HG03520 (cell line): ENCODE data around the gene TRPM1.

ENCODE experiments used
- ATAC-seq: cut with Tn5 transposase; IDR thresholded peaks from one replicate; pipeline ENCODE4 v1.9.1; 2021; ENCODE audit warnings: mild to moderate bottlenecking, moderate library complexity; ENCODE audit not compliant: unreplicated experiment

The TRPM1 gene

GRCh38 chr15:31101262-31102038, at the start of gene TRPM1:
TSS of gene TRPM1 (minus strand) at chr15:31101725. CDS start at chr15:31081355, 20,370 bp downstream.
- no peak for ATAC-seq

GRCh38 chr15:31150732-31151231, 49.3 kb upstream of the TRPM1 start:
- no peak for ATAC-seq

DNA sequence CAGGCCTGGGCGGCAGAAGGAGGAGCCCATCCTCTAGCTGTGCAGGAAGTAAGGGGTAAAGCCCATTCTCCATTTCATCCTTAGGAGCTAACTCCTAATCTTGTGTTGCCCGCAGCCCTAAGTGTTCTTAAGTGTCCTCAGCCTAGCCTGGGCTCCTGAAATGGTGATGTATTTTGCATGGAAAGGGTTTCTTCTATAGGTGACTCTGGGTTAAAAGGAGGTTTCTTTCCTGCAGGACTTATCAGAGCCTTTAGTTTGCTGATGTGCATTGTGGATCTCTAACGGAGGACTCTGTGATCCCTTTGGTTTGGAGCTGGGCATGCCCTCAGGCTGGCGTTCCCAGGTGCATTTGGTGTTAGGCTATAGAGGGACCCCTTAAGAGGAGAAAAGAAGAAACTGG, 48.5 kb upstream of the TRPM1 start:
- ATAC-seq = no peak

DNA sequence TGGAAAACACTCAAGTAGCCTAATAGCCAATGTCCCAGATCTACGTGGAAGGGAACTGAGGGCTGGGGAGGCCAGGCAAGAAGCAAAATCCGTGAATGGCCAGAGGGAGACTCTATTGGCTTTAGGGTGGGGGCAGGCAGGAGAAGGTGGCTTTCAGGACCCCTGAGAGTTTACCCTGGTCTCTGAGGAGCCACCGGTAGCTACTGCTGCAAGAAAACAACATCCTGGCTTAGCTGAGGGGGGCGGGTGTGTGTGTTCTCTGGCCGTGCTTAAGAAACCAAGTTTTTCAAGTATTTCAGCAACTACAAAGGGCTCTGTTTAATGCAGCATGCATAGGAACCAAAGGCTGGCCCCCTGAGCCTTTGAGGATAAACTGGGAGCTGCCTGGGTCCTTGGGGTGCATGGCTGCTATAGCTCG, 47.6 kb upstream of the TRPM1 start:
- ATAC-seq = no peak

DNA sequence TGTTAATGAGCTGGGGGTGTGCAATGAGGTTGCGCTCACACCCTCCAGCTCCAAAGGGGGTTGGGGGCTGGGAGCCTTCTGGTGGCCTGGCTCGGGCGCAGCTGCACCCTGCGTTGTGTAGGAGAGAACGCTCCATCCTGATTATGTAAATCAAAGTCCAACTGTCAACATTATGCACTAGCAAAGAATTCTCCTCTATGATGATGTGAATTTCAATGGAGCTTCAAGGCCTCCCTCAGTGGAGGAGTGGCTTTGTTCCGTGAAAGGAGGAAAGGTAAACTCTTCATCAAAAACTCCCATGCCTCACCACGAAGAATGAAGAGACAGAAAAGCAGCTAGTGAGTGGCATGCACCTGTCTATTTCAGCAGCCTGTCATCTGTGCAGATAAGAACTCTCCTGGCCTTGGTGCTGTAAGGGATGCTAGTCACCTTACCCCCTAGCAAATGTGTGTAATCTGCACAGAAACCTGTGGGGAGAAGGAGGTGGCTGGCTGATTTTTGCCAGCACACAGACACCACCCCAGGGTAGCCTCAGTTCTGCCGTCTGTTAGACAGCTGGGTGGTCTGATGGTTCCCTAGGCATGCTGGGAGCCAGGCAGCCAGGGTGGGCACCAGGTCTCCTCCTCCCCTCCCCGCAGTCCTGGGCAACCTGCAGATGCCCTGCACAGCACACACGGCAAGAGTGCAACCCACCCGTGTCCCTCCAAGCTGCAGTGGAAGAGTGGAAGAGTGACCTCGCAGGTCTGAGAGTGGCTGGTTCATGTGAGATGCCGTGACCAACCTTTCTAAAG, 47.0 kb upstream of the TRPM1 start:
- no peak for ATAC-seq

- no peak for ATAC-seq
Observed at GRCh38 chr15:31147944-31148296, 46.4 kb upstream of the TRPM1 start.

DNA sequence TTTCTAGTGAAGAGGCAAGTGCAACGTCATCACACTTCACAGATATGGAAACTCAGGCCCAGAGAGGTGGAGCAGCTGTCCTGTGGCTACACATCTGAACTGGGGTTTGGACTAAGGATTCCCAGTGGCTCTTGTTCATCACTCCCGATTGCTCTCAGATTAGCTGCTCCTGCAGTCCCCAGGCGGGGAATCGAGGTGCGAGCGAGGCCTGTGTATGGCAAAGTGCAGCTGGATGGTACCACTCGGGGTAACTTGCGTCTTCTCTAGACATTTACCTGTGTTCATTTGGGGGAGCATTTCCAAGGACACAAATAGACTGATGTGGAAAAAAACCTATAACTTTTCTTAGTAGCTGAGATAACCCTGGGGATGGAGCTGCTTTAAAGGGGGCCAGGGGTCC, 45.9 kb upstream of the TRPM1 start:
- no peak for ATAC-seq

DNA sequence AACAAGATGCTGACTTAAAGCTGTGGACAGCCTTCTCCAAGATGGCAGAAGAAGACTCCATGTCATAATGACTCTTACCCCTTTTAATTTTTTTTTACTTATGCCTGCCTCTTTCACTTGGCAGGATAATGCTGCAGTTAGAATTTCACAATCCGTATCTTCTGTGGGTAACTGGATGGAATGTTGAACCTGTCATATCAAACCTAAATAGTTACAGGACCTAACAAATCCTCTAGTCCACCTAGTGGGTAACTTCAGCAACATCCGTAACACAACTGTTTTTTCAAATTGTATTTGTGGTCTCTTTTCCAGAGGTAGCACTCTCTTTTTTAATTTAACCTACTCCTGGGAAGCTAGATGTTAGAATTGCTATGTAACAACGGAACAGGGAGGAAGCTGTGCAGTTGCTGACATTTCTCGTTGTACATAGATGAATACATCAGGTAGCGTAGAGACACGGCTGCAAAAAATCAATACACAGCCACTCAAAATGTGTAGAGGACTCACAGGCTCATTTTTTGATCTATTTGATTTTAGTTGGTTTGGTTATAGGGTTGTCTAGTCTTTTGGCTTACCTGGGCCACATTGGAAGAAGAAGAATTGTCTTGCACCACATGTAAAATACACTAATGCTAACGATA, 43.9 kb upstream of the TRPM1 start:
- ATAC-seq = no peak

DNA sequence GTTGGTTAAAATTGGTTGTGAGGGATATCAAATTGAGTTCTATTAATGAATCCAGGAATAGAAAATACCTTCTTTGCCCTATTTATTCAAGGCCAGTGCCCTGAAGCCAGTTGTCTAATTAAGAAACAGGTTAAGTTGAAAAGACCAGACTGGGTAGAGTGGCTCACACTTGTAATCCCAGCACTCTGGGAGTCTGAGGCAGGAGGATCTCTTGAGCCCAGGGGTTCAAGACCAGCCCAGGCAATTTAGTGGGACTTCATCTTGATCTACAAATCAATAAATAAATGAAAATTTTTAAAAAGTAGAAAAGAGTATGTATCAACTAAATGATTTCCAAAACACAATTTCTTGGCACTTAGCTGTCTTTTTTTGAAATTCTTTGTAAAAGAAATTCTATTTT, 40.3 kb upstream of the TRPM1 start:
- ATAC-seq = no peak

GRCh38 chr15:31136607-31137328, 35.2 kb upstream of the TRPM1 start:
- no peak for ATAC-seq

- ATAC-seq = no peak
Observed at GRCh38 chr15:31136016-31136415, 34.5 kb upstream of the TRPM1 start.

DNA sequence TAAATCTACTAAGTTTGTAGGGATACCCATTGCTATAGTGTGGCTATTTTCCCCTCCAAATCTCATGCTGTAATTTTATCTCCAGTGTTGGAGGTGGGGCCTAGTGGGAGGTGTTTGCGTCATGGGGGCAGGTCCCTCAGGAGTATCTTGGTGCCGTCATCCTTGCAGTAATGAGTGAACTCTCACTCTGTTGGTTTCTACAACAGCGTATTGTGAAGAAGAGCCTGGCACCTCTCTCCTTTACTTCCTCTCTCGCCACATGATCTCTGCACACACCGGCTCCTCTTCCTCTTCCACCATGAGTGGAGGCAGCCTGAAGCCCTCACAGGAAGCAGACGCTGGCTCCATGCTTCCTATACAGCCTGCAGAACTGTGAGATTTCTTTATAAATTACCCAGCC, 34.0 kb upstream of the TRPM1 start:
- ATAC-seq = no peak

- ATAC-seq = no peak
Observed at GRCh38 chr15:31133890-31134289, 32.4 kb upstream of the TRPM1 start.

DNA sequence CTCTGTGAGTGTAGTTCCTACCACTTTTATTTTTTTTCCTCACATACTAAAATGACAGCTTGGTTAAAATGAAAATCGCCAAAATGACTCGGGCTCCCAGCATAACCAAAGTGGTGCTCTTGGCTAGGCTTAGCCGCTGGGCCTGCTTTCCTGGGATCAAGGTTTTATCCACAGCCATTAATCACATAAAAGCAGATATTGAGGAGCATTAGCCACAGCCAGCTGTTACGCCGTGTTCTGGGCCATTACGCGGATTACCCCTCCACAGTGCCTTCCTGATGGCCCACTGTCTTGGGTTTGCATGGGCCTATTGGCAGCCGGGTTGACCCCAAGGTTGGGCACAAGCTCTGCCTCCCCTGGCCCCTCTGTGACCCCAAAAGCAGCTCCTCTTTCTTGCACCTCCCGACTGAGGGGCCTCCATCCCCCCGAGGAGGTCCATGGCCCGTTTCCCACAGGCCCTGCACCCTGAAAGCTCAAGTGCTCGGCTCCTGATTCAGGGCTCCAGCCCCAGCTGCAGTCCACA, 30.4 kb upstream of the TRPM1 start:
- ATAC-seq = no peak

DNA sequence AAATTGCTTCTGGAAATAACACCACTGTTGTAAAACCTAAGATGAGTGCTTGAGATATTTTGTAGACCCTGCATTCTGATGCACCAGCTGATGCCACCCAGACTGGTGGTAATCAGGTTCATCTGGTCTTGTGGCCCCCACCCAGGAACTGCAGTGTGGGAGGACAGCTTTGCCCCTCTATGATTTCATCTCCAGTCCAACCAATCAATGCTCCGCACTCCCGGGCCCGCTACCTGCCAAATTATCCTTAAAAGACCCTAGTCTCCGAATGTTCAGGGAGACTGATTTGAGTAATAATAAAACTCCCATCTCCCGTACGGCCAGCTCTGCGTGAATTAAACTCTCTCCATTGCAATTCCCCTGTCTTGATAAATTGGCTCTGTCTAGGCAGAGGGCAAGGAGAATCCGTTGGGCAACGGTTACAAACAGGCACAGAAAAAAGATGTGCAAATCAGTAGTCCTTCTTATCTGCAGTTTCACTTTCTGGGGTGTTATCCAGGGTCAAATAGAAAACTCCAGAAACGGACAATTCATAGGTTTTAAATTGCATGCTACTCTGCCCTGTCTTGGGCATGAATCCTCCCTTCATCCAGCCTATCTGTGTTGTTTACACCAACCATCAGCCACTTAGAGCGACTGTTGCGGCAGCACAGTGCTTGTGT, 29.2 kb upstream of the TRPM1 start:
- no peak for ATAC-seq

- ATAC-seq = no peak
Observed at GRCh38 chr15:31129769-31130303, 28.3 kb upstream of the TRPM1 start.

- no peak for ATAC-seq
Observed at GRCh38 chr15:31128919-31129768, 27.6 kb upstream of the TRPM1 start.

DNA sequence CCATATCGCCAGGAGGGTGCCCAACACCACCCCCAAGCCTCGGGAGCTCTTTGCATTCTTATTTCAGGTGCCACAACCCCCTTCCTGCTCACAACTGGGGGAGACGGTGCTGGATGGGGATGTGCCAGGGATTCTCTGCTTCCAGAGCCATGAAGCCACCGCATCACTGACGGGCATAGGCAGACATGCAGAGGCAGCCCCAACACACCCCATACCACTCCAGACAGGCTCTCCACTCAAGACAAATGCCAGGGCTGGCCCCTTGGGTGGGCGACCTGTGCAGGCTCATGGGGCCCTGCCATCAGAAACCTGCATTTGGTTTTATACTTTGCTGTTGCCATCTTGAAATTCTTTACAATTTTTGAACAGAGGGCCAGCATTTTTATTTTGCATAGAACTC, 27.0 kb upstream of the TRPM1 start:
- no peak for ATAC-seq
